HCT116 (cell line): Measurements from ENCODE around the gene RNF13. TPM values are rescaled to one million over a fixed set of nuclear protein-coding genes. Genes with fewer than 3 reads are reported as not detected.
A peak's percentile ranks its signal among the peaks of the same experiment; 100 is the strongest.

Experiments used
- ATAC-seq: fragments of 200-7000 bp; cut with Tn5 transposase; 2 replicates; pipeline ENCODE4 v1.9.1; 2020; ENCODE audit warnings: mild to moderate bottlenecking, moderate library complexity
- BruUV-seq: library from RNA; stranded (reverse); fragments of 400-500 nt; replicated peaks from 2 replicates; lab custom pipeline; 2021; lab: Mats Ljungman, UMichigan
- CTCF ChIA-PET: fragments of 300-600 bp; sonication (Branson Sonifier 250); formaldehyde crosslinking; loops from one replicate; lab custom pipeline; 2021; ENCODE audit warnings: antibody characterized with exemption; lab: Charles Lee
- POLR2A ChIA-PET: fragments of 300-600, 350-600 bp; sonication (Branson Sonifier 250); formaldehyde crosslinking; loops from one replicate; lab custom pipeline; 2021; ENCODE audit warnings: antibody characterized with exemption; lab: Charles Lee
- RAD21 ChIA-PET, 2 experiments: fragments of 300-600 bp; sonication (Branson Sonifier 250); formaldehyde crosslinking; loops; one replicate each; lab custom pipeline; 2023; ENCODE audit warnings: low total read pairs in 2 of 2; ENCODE audit not compliant: uncharacterized antibody in 2 of 2, unreplicated experiment in 2 of 2, low non-redundant PET in 1 of 2; lab: Charles Lee
- DNase-seq: peaks from one replicate; pipeline ENCODE4 v3.0.0-alpha.2; 2010; ENCODE audit warnings: low read depth, low spot score
- H2AFZ ChIP-seq: fragments of 200-600 bp; shearing (Covaris generic), sonication (generic); 2 replicates; pipeline ENCODE4 v1.6.1; 2017; ENCODE audit warnings: low read depth, mixed run types, mixed read lengths, antibody characterized with exemption, low read length; ENCODE audit not compliant: poor library complexity, severe bottlenecking
- H3K27ac ChIP-seq: 2 replicates; pipeline ENCODE4 v1.5.1; 2012; ENCODE audit warnings: low read depth, low read length
- H3K27me3 ChIP-seq: fragments of 200-600 bp; sonication (generic); 2 replicates; pipeline ENCODE4 v1.6.1; 2016; ENCODE audit warnings: mixed run types, low read length, mixed read lengths; ENCODE audit not compliant: insufficient read depth
- H3K36me3 ChIP-seq, 2 experiments: fragments of 200-500 bp in 1 of 2; fragments of 200-600 bp in 1 of 2; sonication (Bioruptor generic) in 1 of 2; sonication (generic) in 1 of 2; 2 replicates each; pipeline versions ENCODE4 v1.5.1 to v1.6.1; 2014 to 2016; ENCODE audit warnings: low read length in 2 of 2, inconsistent platforms in 1 of 2, mixed read lengths in 1 of 2, mixed run types in 1 of 2; ENCODE audit not compliant: insufficient read depth in 2 of 2, control insufficient read depth in 1 of 2
- H3K4me1 ChIP-seq, 2 experiments: fragments of 200-600 bp in 1 of 2; sonication (generic) in 1 of 2; 2 replicates each; pipeline versions ENCODE4 v1.5.1 to v1.6.1; 2012 to 2017; ENCODE audit warnings: low read length in 2 of 2, inconsistent platforms in 1 of 2, mild to moderate bottlenecking in 1 of 2, mixed read lengths in 1 of 2, mixed run types in 1 of 2, moderate library complexity in 1 of 2; ENCODE audit not compliant: insufficient read depth in 2 of 2, control insufficient read depth in 1 of 2
- H3K4me2 ChIP-seq: fragments of 200-600 bp; sonication (generic); 2 replicates; pipeline ENCODE4 v1.6.1; 2017; ENCODE audit warnings: mixed run types, low read length, mixed read lengths
- H3K4me3 ChIP-seq, 2 experiments: fragments of 200-600 bp in 1 of 2; sonication (generic) in 1 of 2; replicated peaks in 1 of 2; 2 replicates each; pipeline ENCODE4 v1.5.1; 2011 to 2016; ENCODE audit warnings: low read length in 2 of 2, control low read depth in 1 of 2, low read depth in 1 of 2, mild to moderate bottlenecking in 1 of 2, mixed read lengths in 1 of 2, mixed run types in 1 of 2
- H3K79me2 ChIP-seq: fragments of 200-600 bp; sonication (generic); 2 replicates; pipeline ENCODE4 v1.6.1; 2017; ENCODE audit warnings: mild to moderate bottlenecking, mixed run types, low read length, moderate library complexity, mixed read lengths; ENCODE audit not compliant: insufficient read depth
- H3K9ac ChIP-seq: fragments of 200-600 bp; sonication (generic); 2 replicates; pipeline ENCODE4 v1.6.1; 2016; ENCODE audit warnings: low read length, mixed read lengths
- H3K9me2 ChIP-seq: fragments of 200-600 bp; sonication (generic), shearing (Covaris generic); 2 replicates; pipeline ENCODE4 v1.6.1; 2017; ENCODE audit warnings: mixed run types, mild to moderate bottlenecking, moderate library complexity; ENCODE audit not compliant: insufficient read depth
- H3K9me3 ChIP-seq, 2 experiments: fragments of 200-500 bp in 1 of 2; fragments of 200-600 bp in 1 of 2; sonication (Bioruptor generic) in 1 of 2; sonication (generic) in 1 of 2; 2 replicates each; pipeline ENCODE4 v1.6.1; 2014 to 2017; ENCODE audit warnings: low read length in 2 of 2, mixed read lengths in 2 of 2, inconsistent platforms in 1 of 2, low read depth in 1 of 2, mild to moderate bottlenecking in 1 of 2, mixed run types in 1 of 2, moderate library complexity in 1 of 2; ENCODE audit not compliant: control insufficient read depth in 1 of 2, insufficient read depth in 1 of 2
- H4K20me1 ChIP-seq: fragments of 200-600 bp; sonication (generic), shearing (Covaris generic); 2 replicates; pipeline ENCODE4 v1.6.1; 2017; ENCODE audit warnings: mixed run types, mild to moderate bottlenecking, moderate library complexity; ENCODE audit not compliant: insufficient read depth
- CBX3 ChIP-seq: IDR thresholded peaks from 2 replicates; pipeline ENCODE4 v1.6.1; 2012; ENCODE audit warnings: low read depth
- EGR1 ChIP-seq: IDR thresholded peaks from 2 replicates; pipeline ENCODE4 v1.6.1; 2012; ENCODE audit warnings: low read depth
- ELF1 ChIP-seq: IDR thresholded peaks from 2 replicates; pipeline ENCODE4 v1.6.1; 2012; ENCODE audit warnings: low read depth, borderline replicate concordance
- SP1 ChIP-seq: IDR thresholded peaks from 2 replicates; pipeline ENCODE4 v1.6.1; 2012; ENCODE audit warnings: low read depth
- ZNF274 ChIP-seq: fragments of 200-500 bp; sonication (Bioruptor generic); IDR thresholded peaks from 2 replicates; pipeline ENCODE4 v1.6.1; 2014; ENCODE audit warnings: mild to moderate bottlenecking, low read depth, low read length, inconsistent platforms
- intact Hi-C: fragments of 100-400 bp; cut with micrococcal nuclease; formaldehyde crosslinking; loops from 2 replicates; pipeline ENCODE4 v1.10.0; 2022
- total RNA-seq: library from RNA; stranded (reverse); gene quantifications from one replicate; pipeline ENCODE4 v1.2.1, GENCODE V29; 2021; ENCODE audit not compliant: unreplicated experiment
- TF ChIP-seq, protein P1 (sequence below): IDR thresholded peaks from 2 replicates; pipeline ENCODE4 v1.6.1; 2012

The RNF13 gene
- total RNA-seq, 1 experiment from 2014 or later = 39.9 TPM

DNA sequence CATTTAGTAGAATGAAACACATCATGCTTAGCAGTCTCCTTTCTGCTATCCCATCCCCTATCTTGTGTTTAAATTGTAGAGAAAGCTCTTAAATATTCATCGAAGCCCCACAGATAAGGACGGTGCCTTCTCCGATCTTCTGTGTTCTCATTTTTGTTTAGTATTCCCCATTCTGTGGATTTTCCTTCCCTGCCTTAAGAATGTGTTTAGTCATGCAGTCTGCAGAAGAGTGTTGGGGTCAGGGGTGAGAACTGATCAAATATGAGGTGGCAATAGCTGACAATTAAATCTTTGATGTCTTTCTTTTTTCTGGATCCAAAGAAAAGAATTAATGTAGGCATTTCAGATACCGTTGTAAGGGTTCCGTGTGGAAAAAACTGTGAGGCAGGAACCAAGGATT is 11.4 kb upstream of the RNF13 start (continued):
- no peak for TF ChIP-seq SP1
- no peak for TF ChIP-seq ZNF274
- TF ChIP-seq, all 23 proteins: peak for 0

DNA sequence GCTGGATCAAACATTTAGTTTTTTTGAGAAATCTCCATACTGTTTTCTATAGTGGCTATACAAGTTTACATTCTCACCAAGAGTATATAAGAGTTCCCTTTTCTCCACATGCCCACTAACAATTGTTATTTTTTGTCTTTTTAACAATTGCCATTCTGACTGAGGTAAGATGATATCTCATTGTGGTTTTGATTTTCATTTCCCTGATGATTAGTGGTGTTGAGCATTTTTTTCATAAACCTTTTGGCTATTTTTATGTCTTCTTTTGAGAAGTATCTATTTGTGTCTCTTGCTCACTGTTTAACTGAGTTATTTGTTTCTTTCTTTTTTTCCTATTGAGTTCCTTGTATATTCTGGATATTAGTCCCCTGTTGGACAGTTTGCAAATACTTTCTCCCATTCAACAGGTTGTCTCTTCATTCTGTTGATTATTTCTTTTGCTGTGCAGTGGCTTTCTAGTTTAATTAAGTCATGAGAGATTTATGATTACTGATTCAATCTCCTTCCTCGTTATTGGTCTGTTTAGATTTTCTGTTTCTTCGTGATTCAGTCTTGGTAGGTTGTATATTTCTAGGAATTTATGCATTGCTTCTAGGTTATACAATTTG is 6.7 kb upstream of the RNF13 start:
- no peak overlapping the region for H3K4me2 ChIP-seq
- no peaks in the 10 kb centered on the region for H4K20me1 ChIP-seq
- H3K9me3 ChIP-seq = no peaks in the 10 kb centered on the region
- ATAC-seq (no peak), DNase-seq (no peak)
- no peaks in the 10 kb centered on the region for H3K36me3 ChIP-seq
- no peaks in the 10 kb centered on the region for H3K27me3 ChIP-seq
- no peaks in the 10 kb centered on the region for H3K79me2 ChIP-seq
- H3K9ac ChIP-seq = no peak overlapping the region
- no peak overlapping the region for H3K4me3 ChIP-seq
- intact Hi-C loops = no loop called here
- TF ChIP-seq EGR1 = no peak
- TF ChIP-seq, protein P1, sequence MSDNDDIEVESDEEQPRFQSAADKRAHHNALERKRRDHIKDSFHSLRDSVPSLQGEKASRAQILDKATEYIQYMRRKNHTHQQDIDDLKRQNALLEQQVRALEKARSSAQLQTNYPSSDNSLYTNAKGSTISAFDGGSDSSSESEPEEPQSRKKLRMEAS = no peak
- no peak for TF ChIP-seq CBX3
- no peak for TF ChIP-seq ELF1
- ChIA-PET POLR2A (no interaction called here), CTCF (no interaction called here), RAD21 (no interaction called here)
- no peak overlapping the region for H3K27ac ChIP-seq
- peak overlapping the region; percentile 4 for H2AFZ ChIP-seq
- H3K4me1 ChIP-seq = peaks cover 8 to 28% of the 10 kb centered on the region in 2 experiments; a peak in 3 of 4 replicates
- H3K9me2 ChIP-seq = no peaks in the 10 kb centered on the region
- BruUV-seq = no TSS peak
